HG02943 (cell line): ENCODE data around the gene DNAJC13.
A peak's percentile ranks its signal among the peaks of the same experiment; 100 is the strongest.
"Not testable (repeated sequence)": the region's sequence is repeated elsewhere in the genome, so short reads cannot be mapped to it uniquely, and the experiment has no call there.

Experiments used
- ATAC-seq: cut with Tn5 transposase; IDR thresholded peaks from one replicate; pipeline ENCODE4 v1.9.1; 2021; ENCODE audit warnings: mild to moderate bottlenecking, low read depth, moderate library complexity; ENCODE audit not compliant: unreplicated experiment

Gene DNAJC13

GRCh38 chr3:132538072-132538471 is 120.8 kb downstream of the DNAJC13 start:
- no peak for ATAC-seq

GRCh38 chr3:132539681-132540080 is 122.4 kb downstream of the DNAJC13 start:
- ATAC-seq, result no peak

- ATAC-seq, result no peak
Observed at GRCh38 chr3:132542577-132542976, 125.3 kb downstream of the DNAJC13 start.

GRCh38 chr3:132543011-132543739 is 125.9 kb downstream of the DNAJC13 start:
- ATAC-seq, result no peak

- no peak for ATAC-seq
Observed at GRCh38 chr3:132544130-132544529, 126.8 kb downstream of the DNAJC13 start.

- no peak for ATAC-seq
Observed at GRCh38 chr3:132545471-132545870, 128.2 kb downstream of the DNAJC13 start.

- no peak for ATAC-seq
Observed at GRCh38 chr3:132549169-132549568, 131.9 kb downstream of the DNAJC13 start.

GRCh38 chr3:132549890-132550578 is 132.7 kb downstream of the DNAJC13 start:
- ATAC-seq, result peak; percentile 69

GRCh38 chr3:132550579-132551305 is 133.4 kb downstream of the DNAJC13 start:
- no peak for ATAC-seq

- ATAC-seq, result no peak
Observed at GRCh38 chr3:132553826-132554225, 136.5 kb downstream of the DNAJC13 start.

- ATAC-seq, result no peak
Observed at GRCh38 chr3:132554437-132554836, 137.1 kb downstream of the DNAJC13 start.

GRCh38 chr3:132555306-132556035 is 138.2 kb downstream of the DNAJC13 start:
- no peak for ATAC-seq

- not testable (repeated sequence) for ATAC-seq
Observed at GRCh38 chr3:132556036-132556386, 138.7 kb downstream of the DNAJC13 start.

GRCh38 chr3:132556508-132557159 is 139.3 kb downstream of the DNAJC13 start:
- no peak for ATAC-seq

- ATAC-seq, result no peak
Observed at GRCh38 chr3:132561003-132561402, 143.7 kb downstream of the DNAJC13 start.

GRCh38 chr3:132563420-132564069 is 146.2 kb downstream of the DNAJC13 start:
- no peak for ATAC-seq

- ATAC-seq, result no peak
Observed at GRCh38 chr3:132564070-132564465, 146.8 kb downstream of the DNAJC13 start.

- ATAC-seq, result no peak
Observed at GRCh38 chr3:132568422-132568821, 151.1 kb downstream of the DNAJC13 start.

- ATAC-seq, result no peak
Observed at GRCh38 chr3:132569153-132569552, 151.9 kb downstream of the DNAJC13 start.

- ATAC-seq, result no peak
Observed at GRCh38 chr3:132569580-132569979, 152.3 kb downstream of the DNAJC13 start.
